H9 (cell line): ENCODE results near the gene ATP2B2. TPM values are rescaled to one million over a fixed set of nuclear protein-coding genes. Genes with fewer than 3 reads are reported as not detected.
A peak's percentile ranks its signal among the peaks of the same experiment; 100 is the strongest.

Source experiments
- DNase-seq: peaks from one replicate; pipeline ENCODE4 v3.0.0-alpha.2; 2017
- H2AFZ ChIP-seq: one replicate; pipeline ENCODE4 v1.6.1; 2013; ENCODE audit warnings: mild to moderate bottlenecking, low read length, control low read depth, moderate library complexity
- H2AK5ac ChIP-seq: 2 replicates; pipeline ENCODE4 v1.6.1; 2013; ENCODE audit warnings: low read length, control low read depth, mixed read lengths; ENCODE audit not compliant: insufficient read length
- H2BK120ac ChIP-seq: one replicate; pipeline ENCODE4 v1.6.1; 2013; ENCODE audit warnings: low read depth, mild to moderate bottlenecking, low read length, control low read depth, inconsistent platforms; ENCODE audit not compliant: poor library complexity, severe bottlenecking
- H2BK12ac ChIP-seq: 2 replicates; pipeline ENCODE4 v1.6.1; 2013; ENCODE audit warnings: low read length, control low read depth, mixed read lengths, low read depth; ENCODE audit not compliant: insufficient read length
- H2BK15ac ChIP-seq: 2 replicates; pipeline ENCODE4 v1.6.1; 2013; ENCODE audit warnings: low read depth, low read length, control low read depth
- H2BK20ac ChIP-seq: one replicate; pipeline ENCODE4 v1.6.1; 2013; ENCODE audit warnings: low read depth, mild to moderate bottlenecking, low read length, control low read depth, inconsistent platforms; ENCODE audit not compliant: poor library complexity, severe bottlenecking
- H2BK5ac ChIP-seq: 2 replicates; pipeline ENCODE4 v1.6.1; 2013; ENCODE audit warnings: low read length, control low read depth, mixed read lengths; ENCODE audit not compliant: insufficient read length
- H3K14ac ChIP-seq: 2 replicates; pipeline ENCODE4 v1.6.1; 2013; ENCODE audit warnings: low read length, control low read depth; ENCODE audit not compliant: insufficient read depth
- H3K18ac ChIP-seq: 2 replicates; pipeline ENCODE4 v1.6.1; 2013; ENCODE audit warnings: low read depth, mild to moderate bottlenecking, mixed read lengths, low read length, control low read depth; ENCODE audit not compliant: insufficient read length
- H3K23ac ChIP-seq: 2 replicates; pipeline ENCODE4 v1.6.1; 2013; ENCODE audit warnings: low read length, control low read depth, mixed read lengths, low read depth; ENCODE audit not compliant: insufficient read length
- H3K23me2 ChIP-seq: 2 replicates; pipeline ENCODE4 v1.6.1; 2013; ENCODE audit warnings: low read depth, mild to moderate bottlenecking, mixed read lengths, low read length, control low read depth; ENCODE audit not compliant: insufficient read length, poor library complexity, severe bottlenecking
- H3K27ac ChIP-seq: 2 replicates; pipeline ENCODE4 v1.5.1; 2013; ENCODE audit warnings: low read length, control low read depth, mixed read lengths, low read depth; ENCODE audit not compliant: insufficient read length
- H3K27me3 ChIP-seq: 2 replicates; pipeline ENCODE4 v1.6.1; 2013; ENCODE audit warnings: low read length, control low read depth, inconsistent platforms; ENCODE audit not compliant: insufficient read depth
- H3K4ac ChIP-seq: 2 replicates; pipeline ENCODE4 v1.6.1; 2013; ENCODE audit warnings: low read depth, mild to moderate bottlenecking, control low read depth, inconsistent platforms, low read length, moderate library complexity
- H3K4me1 ChIP-seq: 2 replicates; pipeline ENCODE4 v1.6.1; 2013; ENCODE audit warnings: low read length, control low read depth, inconsistent platforms; ENCODE audit not compliant: insufficient read depth
- H3K4me2 ChIP-seq: 2 replicates; pipeline ENCODE4 v1.6.1; 2013; ENCODE audit warnings: low read length, control low read depth, mixed read lengths; ENCODE audit not compliant: insufficient read length, insufficient read depth
- H3K56ac ChIP-seq: 2 replicates; pipeline ENCODE4 v1.6.1; 2013; ENCODE audit warnings: low read depth, mild to moderate bottlenecking, mixed read lengths, low read length, control low read depth; ENCODE audit not compliant: insufficient read length
- H3K79me1 ChIP-seq: 2 replicates; pipeline ENCODE4 v1.6.1; 2013; ENCODE audit warnings: low read depth, mild to moderate bottlenecking, moderate library complexity, low read length, control low read depth, inconsistent platforms; ENCODE audit not compliant: insufficient read depth, poor library complexity, severe bottlenecking
- H3K79me2 ChIP-seq: 2 replicates; pipeline ENCODE4 v1.6.1; 2013; ENCODE audit warnings: low read length, control low read depth, inconsistent platforms; ENCODE audit not compliant: insufficient read depth
- H3K9ac ChIP-seq: 2 replicates; pipeline ENCODE4 v1.6.1; 2013; ENCODE audit warnings: low read length, control low read depth, mixed read lengths; ENCODE audit not compliant: insufficient read length; ENCODE audit errors: extremely low read depth
- H3K9me3 ChIP-seq: one replicate; pipeline ENCODE4 v1.6.1; 2013; ENCODE audit warnings: low read depth, low read length, inconsistent platforms; ENCODE audit not compliant: control insufficient read depth
- H3T11ph ChIP-seq: one replicate; pipeline ENCODE4 v1.6.1; 2013; ENCODE audit warnings: mild to moderate bottlenecking, low read length, control low read depth, inconsistent platforms
- H4K20me1 ChIP-seq: one replicate; pipeline ENCODE4 v1.6.1; 2013; ENCODE audit not compliant: control insufficient read depth, insufficient read length, insufficient read depth
- H4K5ac ChIP-seq: 2 replicates; pipeline ENCODE4 v1.6.1; 2013; ENCODE audit warnings: low read depth, mild to moderate bottlenecking, mixed read lengths, low read length, control low read depth; ENCODE audit not compliant: insufficient read length
- H4K8ac ChIP-seq: replicated peaks from 2 replicates; pipeline ENCODE4 v1.6.1; 2013; ENCODE audit warnings: low read length, control low read depth, mixed read lengths, low read depth; ENCODE audit not compliant: insufficient read length
- H4K91ac ChIP-seq: 2 replicates; pipeline ENCODE4 v1.6.1; 2013; ENCODE audit warnings: low read depth, mild to moderate bottlenecking, moderate library complexity, mixed read lengths, low read length, control low read depth; ENCODE audit not compliant: insufficient read length
- H3K27ac Mint-ChIP-seq, 3 experiments: 2 replicates in 2 of 3; 3 replicates in 1 of 3; pipeline ENCODE4 v1.8.0; 2020 to 2021; ENCODE audit warnings: mixed read lengths in 3 of 3, mild to moderate bottlenecking in 1 of 3, moderate library complexity in 1 of 3
- H3K27me3 Mint-ChIP-seq: 2 replicates; pipeline ENCODE4 v1.8.0; 2021; ENCODE audit warnings: low read depth, mild to moderate bottlenecking, moderate library complexity, mixed read lengths
- H3K36me3 Mint-ChIP-seq, 3 experiments: 2 replicates in 2 of 3; 3 replicates in 1 of 3; pipeline ENCODE4 v1.8.0; 2020 to 2021; ENCODE audit warnings: low read depth in 3 of 3, mixed read lengths in 3 of 3; ENCODE audit not compliant: insufficient read depth in 1 of 3
- H3K4me1 Mint-ChIP-seq, 2 experiments: 2 replicates each; pipeline ENCODE4 v1.8.0; 2020; ENCODE audit warnings: mixed read lengths in 2 of 2
- H3K4me3 Mint-ChIP-seq, 2 experiments: 2 replicates in 1 of 2; 3 replicates in 1 of 2; pipeline ENCODE4 v1.8.0; 2020 to 2021; ENCODE audit warnings: mild to moderate bottlenecking in 2 of 2, mixed read lengths in 2 of 2, moderate library complexity in 1 of 2
- H3K9me3 Mint-ChIP-seq, 2 experiments: 2 replicates in 1 of 2; 3 replicates in 1 of 2; pipeline ENCODE4 v1.8.0; 2020; ENCODE audit warnings: mild to moderate bottlenecking in 2 of 2, mixed read lengths in 2 of 2, moderate library complexity in 1 of 2
- CTCF ChIP-seq: fragments of 200-600 bp; sonication (generic); conservative IDR thresholded peaks from 3 replicates; pipeline ENCODE4 v1.8.0; 2021; ENCODE audit warnings: antibody characterized with exemption, mild to moderate bottlenecking
- WGBS: extraction: QIAGEN DNeasy Blood & Tissue Kit; methylation state at CpG from one replicate; pipeline ENCODE4 v1.1.7; 2013; ENCODE audit warnings: missing lambda C conversion rate, low lambda C conversion rate, mixed read lengths; ENCODE audit not compliant: insufficient read length; ENCODE audit errors: extremely low coverage; 5-methylcytosine and 5-hydroxymethylcytosine counted together
- total RNA-seq: library from RNA; stranded (reverse); gene quantifications from 2 replicates; pipeline ENCODE4 v1.2.1, GENCODE V29; 2021

Gene ATP2B2
- total RNA-seq, 1 experiment from 2014 or later: 0.33 TPM

- peaks cover 21% of the 10 kb centered on the region for H3K27me3 Mint-ChIP-seq
- no peak overlapping the region for H3K27ac Mint-ChIP-seq
- Histone ChIP-seq H3K56ac (no peak overlapping the region), H3K9ac (no peak overlapping the region), H3K27ac (no peak overlapping the region), H3K18ac (no peak overlapping the region), H3K4ac (no peak overlapping the region), H2AFZ (no peak overlapping the region), H3K23ac (no peak overlapping the region), H2BK20ac (no peak overlapping the region), H3K9me3 (no peaks in the 10 kb centered on the region), H4K8ac (no peak overlapping the region), H2BK5ac (no peak overlapping the region), H4K5ac (no peak overlapping the region), H4K91ac (no peak overlapping the region), H3K14ac (no peak overlapping the region), H3K23me2 (no peaks in the 10 kb centered on the region), H2BK120ac (no peak overlapping the region), H2BK12ac (no peak overlapping the region), H2BK15ac (no peak overlapping the region), H4K20me1 (no peaks in the 10 kb centered on the region), H3K4me1 (no peaks in the 10 kb centered on the region; the same call in 1 of the 2 replicates), H2AK5ac (no peak overlapping the region), H3K79me2 (no peaks in the 10 kb centered on the region), H3K4me2 (no peak overlapping the region), H3K79me1 (no peaks in the 10 kb centered on the region), H3T11ph (no peak overlapping the region), H3K27me3 (no peaks in the 10 kb centered on the region)
- peaks cover 4 to 6% of the 10 kb centered on the region in 2 experiments; a peak in 4 of 5 replicates for H3K9me3 Mint-ChIP-seq
- H3K36me3 Mint-ChIP-seq: peaks cover 0 to 5% (median 0%) of the 10 kb centered on the region in 3 experiments; a peak in 3 of 7 replicates
- TF ChIP-seq CTCF: peak; percentile 21; the same call in 2 of the 3 replicates
- DNase-seq: peak; percentile 42
- peaks cover 17 to 27% of the 10 kb centered on the region in 2 experiments for H3K4me1 Mint-ChIP-seq
- WGBS: no CpG with 5 or more reads among the region's 7 CpGs
- no peak overlapping the region for H3K4me3 Mint-ChIP-seq
Measured at GRCh38 chr3:10473581-10474274, 31.7 kb downstream of the ATP2B2 start.
